Measurements from ENCODE around the gene ELK3. TPM values are rescaled to one million over a fixed set of nuclear protein-coding genes. Genes with fewer than 3 reads are reported as not detected.
A peak's percentile ranks its signal among the peaks of the same experiment; 100 is the strongest.

The ELK3 gene
- total RNA-seq, 1 donor from 2014 or later = 21.2 TPM

DNA sequence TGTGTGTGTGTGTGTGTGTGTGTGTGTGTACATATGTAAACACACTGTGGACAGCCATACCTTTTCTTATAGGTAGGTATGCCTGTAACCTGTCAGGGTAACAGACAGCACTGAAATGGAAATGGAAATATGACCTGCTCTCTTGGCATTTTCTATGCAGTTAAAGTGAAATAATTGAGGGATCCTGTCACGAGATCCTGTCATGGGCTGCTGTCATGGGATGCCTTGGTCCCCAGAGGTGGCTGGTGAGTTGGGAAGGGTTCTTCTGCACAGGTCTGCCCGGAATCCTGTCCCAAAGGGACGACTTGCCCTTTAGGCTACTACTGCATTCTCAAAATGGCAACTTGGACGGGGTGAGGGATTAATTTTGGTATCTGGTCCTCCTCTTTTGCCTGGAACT is 47.3 kb downstream of the ELK3 start:
- H3K4me1 ChIP-seq = peaks cover 7 to 18% of the 10 kb centered on the region in 2 donors

DNA sequence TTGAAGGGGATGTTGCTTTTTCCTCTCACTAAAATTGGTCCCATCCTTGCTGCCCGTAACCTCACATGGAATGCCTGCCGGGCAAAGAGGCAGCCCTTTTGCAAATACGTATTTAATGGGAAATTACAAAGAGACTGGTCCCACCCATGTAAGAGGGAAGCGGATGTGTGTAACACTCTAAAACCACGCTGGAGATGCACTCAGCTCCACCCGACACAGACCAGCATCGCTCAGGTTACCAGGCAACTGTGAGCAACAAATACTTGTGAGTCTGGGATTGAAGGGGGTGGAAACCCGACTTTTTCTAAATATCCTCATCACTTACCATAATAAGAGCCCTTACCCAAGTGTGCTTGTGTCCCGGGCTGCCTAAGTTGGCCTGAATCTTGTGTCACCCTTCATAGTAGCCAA is 47.7 kb downstream of the ELK3 start:
- peaks cover 6 to 15% of the 10 kb centered on the region in 2 donors for H3K4me1 ChIP-seq
- no peaks in the 10 kb centered on the region for H3K27me3 ChIP-seq
- peaks cover 1 to 5% of the 10 kb centered on the region in 2 donors for H3K36me3 ChIP-seq
- H3K4me3 ChIP-seq = no peak overlapping the region
- TF ChIP-seq, protein P1, sequence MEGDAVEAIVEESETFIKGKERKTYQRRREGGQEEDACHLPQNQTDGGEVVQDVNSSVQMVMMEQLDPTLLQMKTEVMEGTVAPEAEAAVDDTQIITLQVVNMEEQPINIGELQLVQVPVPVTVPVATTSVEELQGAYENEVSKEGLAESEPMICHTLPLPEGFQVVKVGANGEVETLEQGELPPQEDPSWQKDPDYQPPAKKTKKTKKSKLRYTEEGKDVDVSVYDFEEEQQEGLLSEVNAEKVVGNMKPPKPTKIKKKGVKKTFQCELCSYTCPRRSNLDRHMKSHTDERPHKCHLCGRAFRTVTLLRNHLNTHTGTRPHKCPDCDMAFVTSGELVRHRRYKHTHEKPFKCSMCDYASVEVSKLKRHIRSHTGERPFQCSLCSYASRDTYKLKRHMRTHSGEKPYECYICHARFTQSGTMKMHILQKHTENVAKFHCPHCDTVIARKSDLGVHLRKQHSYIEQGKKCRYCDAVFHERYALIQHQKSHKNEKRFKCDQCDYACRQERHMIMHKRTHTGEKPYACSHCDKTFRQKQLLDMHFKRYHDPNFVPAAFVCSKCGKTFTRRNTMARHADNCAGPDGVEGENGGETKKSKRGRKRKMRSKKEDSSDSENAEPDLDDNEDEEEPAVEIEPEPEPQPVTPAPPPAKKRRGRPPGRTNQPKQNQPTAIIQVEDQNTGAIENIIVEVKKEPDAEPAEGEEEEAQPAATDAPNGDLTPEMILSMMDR (IDR thresholded peaks at IDR 0.05) = no peak
- H3K9me3 ChIP-seq = no peaks in the 10 kb centered on the region
- intact Hi-C loops (cut with DNase I) = no loop called here
- peak overlapping the region; percentile 52 to 54 for H3K27ac ChIP-seq
- peak in 1 of 2 donors; percentile 82 for DNase-seq (ENCODE audit: low spot score in 2 of 2)

More for the DNA sequence above, 47.3 kb downstream of the ELK3 start:
- Histone ChIP-seq H3K9me3 (no peaks in the 10 kb centered on the region), H3K27me3 (no peaks in the 10 kb centered on the region), H3K4me3 (no peak overlapping the region), H3K36me3 (peaks cover 0 to under 1% of the 10 kb centered on the region in 2 donors), H3K27ac (peak overlapping the region in 1 of 2 donors; percentile 52)
- no peak for DNase-seq (ENCODE audit: low spot score in 2 of 2)
- TF ChIP-seq, protein P1 (IDR thresholded peaks at IDR 0.05) = no peak
- intact Hi-C loops (cut with DNase I) = no loop called here

DNA sequence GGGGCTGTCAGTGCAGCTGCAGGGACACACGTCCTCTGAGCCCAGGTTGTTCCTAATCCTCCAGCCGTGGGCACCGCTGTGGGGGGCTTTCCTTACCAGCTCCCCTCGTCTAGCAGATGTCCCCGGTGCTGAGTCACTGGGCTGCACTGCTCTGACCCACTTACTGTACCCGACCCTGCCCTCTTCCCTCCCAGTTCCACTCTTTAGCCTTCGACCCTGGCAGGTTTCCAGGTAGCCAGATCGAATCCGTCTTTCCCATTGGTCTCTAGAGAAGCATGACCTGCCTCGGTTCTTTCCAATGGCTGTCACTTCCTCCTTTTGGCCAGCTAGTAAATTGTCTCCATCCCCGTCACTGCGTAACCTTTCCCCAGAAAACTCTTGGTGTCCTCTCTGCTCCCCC is 48.4 kb downstream of the ELK3 start:
- DNase-seq (ENCODE audit: low spot score in 2 of 2) = peak in 1 of 2 donors; percentile 60
- Histone ChIP-seq H3K27me3 (no peaks in the 10 kb centered on the region), H3K4me1 (peaks cover 0 to 7% of the 10 kb centered on the region in 2 donors), H3K27ac (peak overlapping the region; percentile 44 to 54), H3K4me3 (no peak overlapping the region), H3K9me3 (no peaks in the 10 kb centered on the region), H3K36me3 (peaks cover 9 to 12% of the 10 kb centered on the region in 2 donors)
- intact Hi-C loops (cut with DNase I) = no loop called here
- TF ChIP-seq, protein P1 (IDR thresholded peaks at IDR 0.05) = no peak

DNA sequence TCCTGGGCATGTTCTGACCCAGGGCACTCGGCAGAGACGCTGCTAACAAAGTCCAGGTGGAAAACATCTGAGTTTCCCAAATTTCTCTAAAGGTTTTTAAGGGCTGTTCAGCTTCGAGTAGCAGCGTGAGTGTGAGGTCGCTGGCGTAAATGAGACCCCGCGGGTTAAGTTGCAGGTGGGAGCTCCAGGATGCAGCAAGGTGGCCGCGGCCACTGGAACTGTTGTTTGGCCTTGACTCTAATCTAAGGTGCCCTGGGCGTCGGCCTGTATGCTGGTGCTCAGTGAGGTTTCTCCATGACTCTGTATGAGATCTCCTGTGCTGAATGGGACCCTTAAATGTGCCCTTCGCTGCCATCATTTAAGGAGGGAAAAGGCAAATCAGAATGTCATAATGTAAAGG is 50.7 kb downstream of the ELK3 start:
- peaks cover 16 to 19% of the 10 kb centered on the region in 2 donors for H3K36me3 ChIP-seq
- intact Hi-C loops (cut with DNase I) = no loop called here
- no peak overlapping the region for H3K27ac ChIP-seq
- no peaks in the 10 kb centered on the region for H3K9me3 ChIP-seq
- DNase-seq (ENCODE audit: low spot score in 2 of 2) = peak in 1 of 2 donors; percentile 40
- no peaks in the 10 kb centered on the region for H3K4me1 ChIP-seq
- TF ChIP-seq, protein P1 (IDR thresholded peaks at IDR 0.05) = no peak
- no peaks in the 10 kb centered on the region for H3K27me3 ChIP-seq
- no peak overlapping the region for H3K4me3 ChIP-seq

DNA sequence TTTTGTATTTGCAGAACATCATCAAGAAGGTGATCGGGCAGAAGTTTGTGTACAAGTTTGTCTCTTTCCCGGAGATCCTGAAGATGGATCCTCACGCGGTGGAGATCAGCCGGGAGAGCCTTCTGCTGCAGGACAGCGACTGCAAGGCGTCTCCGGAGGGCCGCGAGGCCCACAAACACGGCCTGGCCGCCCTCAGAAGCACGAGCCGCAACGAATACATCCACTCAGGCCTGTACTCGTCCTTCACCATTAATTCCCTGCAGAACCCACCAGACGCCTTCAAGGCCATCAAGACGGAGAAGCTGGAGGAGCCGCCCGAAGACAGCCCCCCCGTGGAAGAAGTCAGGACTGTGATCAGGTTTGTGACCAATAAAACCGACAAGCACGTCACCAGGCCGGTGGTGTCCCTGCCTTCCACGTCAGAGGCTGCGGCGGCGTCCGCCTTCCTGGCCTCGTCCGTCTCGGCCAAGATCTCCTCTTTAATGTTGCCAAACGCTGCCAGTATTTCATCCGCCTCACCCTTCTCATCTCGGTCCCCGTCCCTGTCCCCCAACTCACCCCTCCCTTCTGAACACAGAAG is 52.8 kb downstream of the ELK3 start:
- H3K27me3 ChIP-seq = no peaks in the 10 kb centered on the region
- no peak for DNase-seq (ENCODE audit: low spot score in 2 of 2)
- H3K27ac ChIP-seq = no peak overlapping the region
- TF ChIP-seq, protein P1 (IDR thresholded peaks at IDR 0.05) = no peak
- H3K4me3 ChIP-seq = no peak overlapping the region
- H3K9me3 ChIP-seq = no peaks in the 10 kb centered on the region
- no peaks in the 10 kb centered on the region for H3K4me1 ChIP-seq
- intact Hi-C loops (cut with DNase I) = no loop called here
- peaks cover 16 to 34% of the 10 kb centered on the region in 2 donors for H3K36me3 ChIP-seq

Data from ascending aorta (tissue), 2 donors.